HG03354 (cell line): ENCODE measurements around the gene SLC25A2.
"Not testable (repeated sequence)": the region's sequence is repeated elsewhere in the genome, so short reads cannot be mapped to it uniquely, and the experiment has no call there.

Source experiments
- ATAC-seq: cut with Tn5 transposase; IDR thresholded peaks from one replicate; pipeline ENCODE4 v1.9.1; 2021; ENCODE audit warnings: mild to moderate bottlenecking; ENCODE audit not compliant: unreplicated experiment, poor library complexity, severe bottlenecking

The SLC25A2 gene

DNA sequence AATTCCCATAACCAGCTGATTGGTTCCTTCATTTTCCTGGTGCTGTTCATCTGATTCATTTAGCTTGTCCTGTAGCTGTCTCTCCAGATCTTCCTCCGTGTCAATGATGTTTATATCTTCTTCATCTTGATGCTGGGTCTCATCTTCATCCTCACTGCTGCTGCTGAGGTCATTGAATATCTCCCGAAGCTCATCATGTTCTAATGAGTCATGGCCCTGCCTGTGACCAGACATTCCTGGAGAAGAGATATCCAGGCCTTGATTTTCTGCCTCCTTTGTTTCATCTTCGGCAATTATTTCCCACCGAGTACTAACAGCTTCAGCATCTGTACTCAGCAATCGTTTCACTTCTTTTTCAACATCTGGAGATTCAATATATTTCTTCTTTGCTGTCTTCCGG is 15.4 kb upstream of the SLC25A2 start:
- no peak for ATAC-seq

DNA sequence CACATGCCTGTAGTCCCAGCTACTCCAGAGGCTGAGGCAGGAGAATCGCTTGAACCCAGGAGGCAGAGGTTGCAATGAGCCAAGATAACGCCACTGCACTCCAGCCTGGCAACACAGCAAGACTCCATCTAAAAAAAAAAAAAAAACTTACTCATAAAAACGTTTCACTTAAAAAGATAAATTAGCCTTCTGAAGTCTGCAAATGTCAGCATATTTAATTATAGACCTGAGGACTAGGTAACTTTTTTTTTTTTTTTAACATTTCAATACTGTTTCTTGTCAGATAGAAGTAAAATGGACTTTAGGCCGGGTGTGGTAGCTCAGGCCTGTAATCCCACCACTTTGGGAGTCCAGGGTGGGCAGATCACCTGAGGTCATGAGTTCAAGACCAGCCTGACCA is 13.1 kb upstream of the SLC25A2 start:
- not testable (repeated sequence) for ATAC-seq

DNA sequence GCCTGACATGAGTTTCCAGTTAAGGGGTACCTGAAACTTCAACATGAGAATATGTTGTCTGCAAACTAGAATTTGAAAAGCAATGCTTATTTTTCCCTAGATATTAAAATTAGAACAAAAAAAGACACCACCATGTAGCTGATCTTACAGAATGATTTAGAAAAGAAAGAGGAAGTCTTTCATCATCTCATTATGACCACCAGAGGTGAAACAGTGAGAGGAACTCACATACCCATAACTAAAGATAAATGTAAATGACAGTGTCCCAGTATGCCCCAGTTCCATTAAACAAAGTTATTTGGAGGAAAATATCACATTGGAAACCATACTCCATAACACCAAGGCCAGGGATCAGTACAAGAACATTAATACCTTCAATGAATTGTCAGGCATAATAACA is 9.9 kb upstream of the SLC25A2 start:
- ATAC-seq: no peak

DNA sequence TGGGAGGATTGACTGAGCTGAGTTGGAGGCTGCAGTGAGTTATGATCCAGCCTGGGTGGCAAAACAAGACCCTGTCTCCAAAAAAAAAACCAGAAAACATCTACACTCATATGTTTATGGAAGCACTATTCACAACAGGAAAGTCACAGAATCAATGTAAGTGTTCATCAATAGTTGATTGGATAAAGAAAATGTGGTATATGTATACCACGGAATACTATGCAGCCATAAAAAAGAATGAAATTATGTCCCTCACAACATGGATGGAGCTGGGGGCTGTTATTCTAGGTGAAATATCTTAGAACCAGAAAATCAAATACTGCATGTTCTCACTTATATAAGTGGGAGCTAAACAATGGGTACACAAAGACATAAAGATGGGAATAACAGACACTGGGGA is 2.8 kb upstream of the SLC25A2 start:
- ATAC-seq: no peak

DNA sequence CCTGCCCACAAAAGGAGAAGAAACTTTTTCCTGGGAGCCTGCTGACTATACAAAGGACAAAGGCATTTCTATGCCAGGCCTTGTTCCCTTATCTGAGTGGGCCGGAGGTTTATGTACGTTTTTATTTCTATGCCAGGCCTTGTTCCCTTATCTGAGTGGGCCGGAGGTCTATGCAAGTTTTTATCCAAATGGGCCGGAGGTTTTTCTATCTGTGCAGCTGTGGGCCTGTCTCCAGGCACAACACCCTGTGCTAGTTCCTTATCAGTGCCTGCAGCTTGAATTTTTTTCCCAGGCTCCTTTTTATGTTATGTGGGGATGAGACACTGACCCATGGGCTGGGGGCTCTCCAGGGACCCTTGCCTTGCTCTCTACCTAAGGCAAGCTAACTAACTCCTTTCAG is 5.5 kb downstream of the SLC25A2 start:
- no peak for ATAC-seq

DNA sequence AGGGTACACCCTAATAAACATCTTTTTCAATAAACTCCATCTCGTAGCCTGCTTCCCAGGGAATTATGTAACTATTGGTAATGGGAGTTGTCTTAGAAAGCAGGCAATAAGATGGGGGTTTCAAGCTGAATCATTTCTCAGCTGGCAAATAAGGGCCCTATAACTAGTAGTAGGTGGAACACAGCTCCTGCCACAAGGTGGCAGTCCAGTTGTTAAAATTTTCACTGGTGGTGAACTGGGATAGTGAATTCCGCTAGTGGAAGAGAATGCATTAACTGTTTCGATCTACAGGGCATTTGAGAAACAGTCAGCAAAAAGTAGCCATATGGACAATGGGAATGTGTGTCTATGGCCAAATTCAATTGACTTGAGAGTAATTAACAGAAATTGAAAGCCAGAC is 30.9 kb downstream of the SLC25A2 start:
- no peak for ATAC-seq

DNA sequence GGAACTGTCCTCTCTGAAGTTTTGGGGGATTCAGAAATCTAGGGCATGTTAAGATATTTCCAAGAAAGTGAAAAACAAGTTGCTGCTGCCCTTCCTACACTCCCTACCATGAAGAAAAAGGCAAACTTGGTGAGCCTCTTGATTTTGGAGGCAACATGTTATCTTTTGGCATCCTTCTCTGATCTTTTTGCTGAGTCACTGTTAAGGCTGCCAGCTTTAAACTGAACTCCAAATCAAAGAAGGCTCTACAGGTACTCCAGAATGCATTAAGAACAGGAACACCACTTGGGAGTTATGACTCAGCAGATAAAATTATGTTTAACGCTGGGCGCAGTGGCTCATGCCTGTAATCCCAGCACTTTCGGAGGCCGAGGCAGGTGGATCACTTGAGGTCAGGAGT is 34.7 kb downstream of the SLC25A2 start:
- no peak for ATAC-seq

DNA sequence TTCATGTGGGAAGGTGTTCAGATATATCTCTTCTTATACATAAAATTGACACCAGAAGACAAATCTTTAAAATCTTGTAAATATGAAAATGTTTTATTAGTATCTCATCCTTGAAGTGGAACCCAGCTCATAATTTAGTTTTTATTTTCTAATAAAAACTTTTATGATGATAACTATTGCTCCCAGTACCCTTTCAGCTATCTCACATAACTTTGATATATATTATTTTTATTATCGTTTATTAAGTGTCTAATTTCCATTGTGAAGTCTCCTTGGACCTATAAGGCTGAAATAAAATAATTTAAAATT is 42.7 kb downstream of the SLC25A2 start:
- no peak for ATAC-seq

DNA sequence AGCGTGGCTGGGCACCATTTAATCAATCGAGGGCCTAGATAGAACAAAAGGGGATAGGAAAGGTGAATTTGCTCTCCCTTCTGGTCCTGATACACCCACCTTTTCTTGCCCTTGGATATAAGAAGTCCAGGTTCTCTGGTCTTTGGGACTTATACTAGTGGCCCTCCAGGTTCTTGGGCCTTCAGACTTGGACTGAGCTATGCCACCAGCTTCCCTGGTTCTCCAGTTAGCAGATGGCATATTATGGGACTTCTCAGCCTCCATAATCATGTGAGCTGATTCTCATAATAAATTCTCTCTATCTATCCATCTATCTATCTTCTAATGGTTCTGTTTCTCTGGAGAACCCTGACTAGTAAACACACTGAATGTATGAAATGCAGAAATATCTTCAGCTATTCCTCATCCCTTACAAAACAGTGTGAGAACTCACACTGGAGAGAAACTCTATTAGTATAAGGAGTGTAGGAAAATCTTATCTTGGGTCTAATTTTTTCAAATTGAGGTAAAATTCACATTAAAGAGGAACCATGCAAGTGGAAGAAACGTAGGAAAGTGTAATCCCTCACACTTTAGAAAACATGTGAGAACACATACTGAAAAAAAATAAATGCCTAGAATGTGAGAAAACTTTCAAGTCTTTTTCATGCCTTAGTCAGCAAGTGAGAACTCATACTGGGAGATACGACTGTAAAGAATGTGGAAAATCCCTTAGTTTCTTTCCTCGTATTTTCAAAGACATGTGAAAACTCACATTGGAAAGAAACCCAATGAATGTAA is 43.2 kb downstream of the SLC25A2 start:
- ATAC-seq: no peak

DNA sequence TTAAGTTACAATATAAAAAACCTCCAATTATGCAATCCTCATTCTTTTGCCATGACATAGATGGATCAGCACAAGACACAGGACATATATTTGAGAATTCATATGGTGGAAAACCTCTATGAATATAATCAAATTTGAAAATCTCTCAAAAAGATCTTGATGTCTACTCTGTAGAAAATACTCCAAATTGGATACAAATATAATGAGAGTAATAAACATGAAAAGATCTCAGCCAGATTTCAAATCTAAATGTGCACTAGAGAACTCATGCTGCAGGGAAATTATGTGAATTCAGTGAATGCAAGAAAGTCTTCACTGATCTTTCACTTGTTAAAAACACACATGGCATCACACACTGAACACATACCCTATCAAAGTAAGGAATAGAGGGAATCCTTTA is 44.9 kb downstream of the SLC25A2 start:
- ATAC-seq: no peak

DNA sequence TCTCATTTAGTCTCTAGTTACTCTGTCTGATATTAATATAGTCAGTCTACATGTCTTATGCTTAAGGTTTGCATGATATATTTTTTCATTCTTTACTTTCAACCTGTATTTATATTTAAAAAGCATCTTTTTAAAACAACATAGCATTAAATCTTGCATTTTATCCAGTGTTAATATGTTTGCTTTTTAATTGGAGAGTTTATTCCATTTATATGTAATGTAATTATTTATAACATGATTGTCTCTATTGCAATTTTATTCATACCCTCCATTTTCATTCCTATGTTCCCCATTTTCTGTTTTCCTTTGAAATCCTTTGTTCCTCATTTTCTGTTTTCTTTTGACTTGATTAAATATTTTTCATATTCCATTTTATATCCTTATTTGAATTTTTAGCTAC is 45.4 kb downstream of the SLC25A2 start:
- no peak for ATAC-seq
